NCI-H1105 treated with DMSO at 0.1 percent for 48 hours (cell line): Measurements from ENCODE around the gene ADO.

Experiments used
- DNase-seq: peaks from one replicate; lab custom pipeline; 2025; lab: John Stamatoyannopoulos, UW

ADO gene

GRCh38 chr10:62818426-62819011, 14.0 kb downstream of the ADO start:
- DNase-seq, result no peak

GRCh38 chr10:62819141-62819920, 14.8 kb downstream of the ADO start:
- DNase-seq, result no peak

DNA sequence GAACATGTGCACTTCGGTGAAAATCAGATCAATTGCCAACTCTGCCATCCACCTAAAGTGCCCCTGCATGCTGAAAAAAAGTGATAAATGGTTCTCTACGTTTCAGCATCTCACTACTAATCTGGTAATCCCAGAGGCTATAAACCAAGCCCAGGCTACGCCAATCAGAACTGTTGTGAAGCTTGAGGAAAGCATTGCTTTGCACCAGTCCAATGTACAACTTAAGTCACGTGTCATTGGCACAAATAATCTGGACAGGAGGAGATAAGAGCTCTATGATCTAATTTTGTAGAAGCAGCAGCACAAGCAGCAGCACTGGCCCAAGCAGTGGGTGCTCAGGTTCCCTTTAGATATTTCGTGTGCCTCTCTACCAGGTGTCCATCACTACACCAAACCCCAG, 16.1 kb downstream of the ADO start:
- no peak for DNase-seq

- no peak for DNase-seq
Observed at GRCh38 chr10:62826273-62826672, 21.8 kb downstream of the ADO start.

DNA sequence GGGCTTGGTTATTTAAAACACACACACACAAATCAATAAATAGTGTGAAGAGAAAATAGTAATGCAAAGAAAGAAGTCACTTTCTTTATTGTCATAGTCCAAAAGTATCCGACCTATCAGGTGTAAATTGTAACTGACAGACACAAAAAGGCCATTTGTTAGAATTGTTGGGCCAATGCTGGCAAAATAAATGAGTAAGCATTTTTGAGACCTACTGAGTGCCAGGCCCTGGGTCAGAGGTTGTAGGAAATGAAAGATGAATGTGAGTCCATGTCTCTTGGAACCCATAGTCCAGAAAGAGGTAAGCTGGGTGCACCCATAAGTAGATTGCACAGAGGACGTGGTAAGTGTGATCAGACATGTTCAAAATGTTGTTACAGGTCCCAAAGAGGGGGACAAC, 25.1 kb downstream of the ADO start:
- no peak for DNase-seq

DNA sequence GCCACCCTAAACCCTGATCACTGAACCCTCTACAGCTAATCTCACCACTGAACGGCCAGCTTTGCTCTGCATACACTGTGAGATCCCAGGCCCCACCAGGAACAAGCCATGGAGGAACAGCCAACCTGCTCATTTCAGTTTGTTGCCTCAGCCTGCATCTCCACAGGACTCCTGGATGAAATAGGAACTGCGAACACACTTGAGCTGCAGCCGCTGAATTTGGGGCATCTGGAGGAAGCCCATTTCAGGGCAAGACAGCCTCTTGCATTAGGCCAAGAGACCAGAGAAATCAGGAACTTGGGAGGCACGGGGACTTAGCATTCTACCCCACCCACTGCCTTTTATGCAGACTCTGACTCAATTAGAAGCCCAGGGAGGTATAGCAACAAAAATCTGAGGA, 26.2 kb downstream of the ADO start:
- DNase-seq, result no peak

- no peak for DNase-seq
Observed at GRCh38 chr10:62831346-62831745, 26.8 kb downstream of the ADO start.

DNA sequence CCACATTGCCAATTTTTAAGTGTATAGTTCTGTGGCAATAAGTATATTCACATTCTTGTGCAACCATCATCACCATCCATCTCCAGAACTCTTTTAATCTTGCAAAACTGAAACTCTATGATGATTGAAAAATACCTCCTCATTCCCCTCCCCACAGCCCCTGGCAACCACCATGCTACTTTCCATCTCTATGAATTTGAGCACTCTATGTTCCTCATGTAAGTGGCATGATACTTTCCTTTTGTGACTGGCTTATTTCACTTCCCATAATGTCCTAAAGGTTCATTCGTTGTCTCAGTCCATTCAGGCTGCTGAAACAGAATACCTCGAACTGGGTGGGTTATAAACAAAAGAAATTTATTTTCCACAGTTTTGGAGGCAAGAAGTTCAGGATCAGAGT, 35.1 kb downstream of the ADO start:
- no peak for DNase-seq

DNA sequence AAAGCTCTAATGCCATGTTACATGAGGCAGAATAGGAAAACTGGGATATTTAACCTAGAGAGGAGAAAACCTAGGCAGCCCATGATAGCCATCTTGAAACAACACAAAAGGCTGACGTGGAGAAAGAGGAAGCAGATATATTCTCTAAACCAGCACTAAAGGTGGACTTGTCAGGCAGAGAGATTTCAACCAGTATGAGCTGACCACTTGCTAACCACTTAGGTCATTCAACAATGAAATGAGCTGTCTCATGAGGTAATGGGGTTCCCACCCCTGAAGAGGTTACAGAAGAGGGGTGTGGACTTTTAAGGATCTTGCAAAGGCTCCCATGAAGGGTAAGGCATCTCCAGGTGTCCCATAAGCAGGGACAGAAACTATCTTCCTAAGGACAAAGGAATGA, 38.5 kb downstream of the ADO start:
- DNase-seq, result no peak

DNA sequence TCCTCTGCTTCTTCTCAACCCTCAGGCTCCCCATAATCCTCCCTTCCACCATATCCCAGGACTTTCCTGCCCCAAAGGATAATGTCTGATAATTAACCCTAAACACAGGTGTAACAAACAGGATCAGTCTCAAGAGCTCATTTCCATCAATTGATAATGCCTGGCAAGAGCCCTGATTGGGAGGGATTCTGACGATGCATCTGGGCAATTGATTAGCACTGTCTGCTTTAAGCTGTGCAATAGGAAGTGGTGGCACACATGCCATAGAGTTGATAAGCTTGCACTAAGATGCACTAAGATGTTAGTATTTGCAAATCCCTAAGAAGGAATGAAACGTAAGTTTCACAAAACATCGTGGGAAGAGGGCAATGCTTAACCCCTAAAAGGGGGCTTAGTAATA, 39.1 kb downstream of the ADO start:
- DNase-seq, result no peak

- no peak for DNase-seq
Observed at GRCh38 chr10:62844280-62845011, 39.9 kb downstream of the ADO start.

DNA sequence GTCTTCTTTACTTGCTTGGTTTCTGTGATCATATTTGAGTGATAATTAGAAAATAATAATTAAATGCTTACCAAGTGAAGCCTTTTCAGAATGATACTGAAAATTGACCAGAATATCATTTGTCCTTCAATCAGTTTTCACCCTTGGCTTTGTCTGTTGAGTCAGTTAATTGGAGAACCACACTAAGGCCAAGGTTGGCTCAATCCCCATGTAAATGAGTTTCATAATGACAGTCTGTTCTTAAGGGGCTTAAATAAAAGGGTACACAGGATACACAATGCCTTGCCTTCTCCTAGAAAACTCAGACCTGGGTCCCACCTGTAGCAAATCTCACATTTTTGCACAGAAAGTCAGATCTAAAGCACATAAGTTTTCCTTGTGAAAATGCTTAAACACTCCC, 42.9 kb downstream of the ADO start:
- no peak for DNase-seq

DNA sequence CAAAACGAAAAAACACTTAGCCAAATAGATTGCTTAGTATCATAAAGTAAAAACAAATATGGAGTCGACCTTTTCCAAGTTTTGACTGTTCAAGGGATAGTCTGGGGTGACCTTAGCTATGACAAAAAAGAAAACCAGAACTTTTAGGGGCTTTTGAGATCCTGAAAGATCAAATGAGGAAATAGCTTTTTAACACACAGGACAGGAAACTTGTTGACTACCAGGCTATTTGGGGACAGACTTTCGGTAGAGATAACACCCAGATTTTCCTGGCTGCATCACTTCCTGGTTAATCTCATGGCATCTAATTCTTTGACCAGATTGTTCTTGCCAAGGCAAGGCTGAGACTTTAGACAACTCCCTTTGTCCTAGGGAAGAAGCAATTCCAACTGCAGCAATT, 46.1 kb downstream of the ADO start:
- no peak for DNase-seq

DNA sequence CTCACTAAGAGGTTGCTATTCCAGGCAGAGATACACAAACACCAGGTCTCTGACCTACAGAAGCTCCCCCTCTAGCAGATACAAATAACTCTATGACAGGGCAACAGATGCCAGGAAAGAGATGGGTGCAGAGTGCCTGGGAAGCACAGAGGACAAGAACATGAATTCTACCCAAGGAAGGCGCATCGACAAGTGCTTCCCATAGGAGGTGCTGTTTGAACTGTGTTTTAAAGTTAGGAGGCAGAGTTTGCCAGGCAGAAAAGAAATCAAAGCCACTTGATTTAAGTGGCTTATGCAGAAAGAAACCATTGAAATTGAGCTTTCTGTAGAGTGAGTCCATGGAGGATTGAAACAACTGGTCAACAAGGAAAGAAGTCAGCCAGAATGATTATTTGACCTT, 46.9 kb downstream of the ADO start:
- DNase-seq, result no peak

- DNase-seq, result no peak
Observed at GRCh38 chr10:62852961-62853702, 48.6 kb downstream of the ADO start.

DNA sequence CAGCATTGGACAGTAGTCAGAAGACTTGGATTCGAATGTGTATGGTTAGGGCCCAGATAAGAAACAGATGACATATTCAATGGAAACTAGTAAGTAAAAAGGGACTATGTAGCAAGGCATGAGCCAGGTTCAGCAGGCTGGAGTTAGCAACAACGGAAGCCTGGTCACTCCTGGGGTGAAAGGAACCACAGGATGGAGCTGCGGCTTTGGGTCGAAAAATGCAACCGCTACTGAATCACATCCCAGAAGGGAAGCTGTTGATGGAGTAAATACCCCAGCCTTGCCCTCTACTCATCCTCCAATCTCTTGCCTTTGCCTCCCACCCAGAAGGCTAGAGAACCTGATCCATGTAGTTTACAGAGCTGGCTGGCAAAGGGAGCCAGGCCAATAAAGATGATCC, 49.2 kb downstream of the ADO start:
- no peak for DNase-seq

- DNase-seq, result no peak
Observed at GRCh38 chr10:62856021-62856420, 51.5 kb downstream of the ADO start.
